AG04450 (cell line): ENCODE data around the gene PRLH. TPM values are rescaled to one million over a fixed set of nuclear protein-coding genes. Genes with fewer than 3 reads are reported as not detected.

Experiments
- CTCF ChIA-PET: fragments of 300-600, 350-600 bp; formaldehyde crosslinking; extraction: SDS; loops from one replicate; lab custom pipeline; 2022; ENCODE audit warnings: antibody characterized with exemption, inconsistent platforms; lab: Charles Lee
- POLR2A ChIA-PET: fragments of 350-600 bp; formaldehyde crosslinking; extraction: SDS; loops from one replicate; lab custom pipeline; 2021; ENCODE audit warnings: antibody characterized with exemption, inconsistent platforms; lab: Yijun Ruan, JAX
- DNase-seq: peaks from one replicate; pipeline ENCODE4 v3.0.0-alpha.2; 2011; ENCODE audit warnings: low read depth, low spot score
- H3K27ac ChIP-seq: one replicate; pipeline ENCODE4 v1.5.1; 2012; ENCODE audit warnings: low read depth, low read length, control low read depth
- H3K27me3 ChIP-seq: one replicate; pipeline ENCODE4 v1.6.0; 2012; ENCODE audit warnings: low read length; ENCODE audit not compliant: control insufficient read depth, insufficient read depth
- H3K4me3 ChIP-seq: 2 replicates; pipeline ENCODE4 v1.5.1; 2011; ENCODE audit warnings: mild to moderate bottlenecking, low read depth, low read length, control low read depth
- H3K9me3 ChIP-seq: 2 replicates; pipeline ENCODE4 v1.5.1; 2012; ENCODE audit warnings: low read length; ENCODE audit not compliant: control insufficient read depth, insufficient read depth
- CTCF ChIP-seq: IDR thresholded peaks from 2 replicates; pipeline ENCODE4 v1.5.1; 2011; ENCODE audit warnings: low read depth, low read length, control low read depth, inconsistent platforms
- polyA plus RNA-seq: library from polyadenylated mRNA; depleted of rRNA; stranded (reverse); fragments of >200 nt; gene quantifications from 2 replicates; pipeline ENCODE4 v1.2.3, GENCODE V29; 2011

The PRLH gene
- polyA plus RNA-seq, 1 experiment = not detected

GRCh38 chr2:237576974-237577373 lies 10.6 kb downstream of the PRLH start:
- ChIA-PET POLR2A (no interaction called here), CTCF (interaction anchor here (1.3 kb wide), 2 partner anchors 64 to 198 kb away, joined by 3 to 4 read pairs; no protein-coding TSS in a partner anchor)
- no peak for DNase-seq
- H3K27me3 ChIP-seq = peaks cover 9% of the 10 kb centered on the region
- TF ChIP-seq CTCF = no peak
- H3K9me3 ChIP-seq = peaks cover 3% of the 10 kb centered on the region; the same call in 1 of the 2 replicates
- H3K27ac ChIP-seq = no peak overlapping the region
- H3K4me3 ChIP-seq = no peak overlapping the region

GRCh38 chr2:237577458-237577857 lies 11.1 kb downstream of the PRLH start:
- Histone ChIP-seq H3K9me3 (peaks cover 3% of the 10 kb centered on the region; the same call in 1 of the 2 replicates), H3K4me3 (no peak overlapping the region), H3K27me3 (peaks cover 9% of the 10 kb centered on the region), H3K27ac (no peak overlapping the region)
- CTCF ChIA-PET = interaction anchor here (1.3 kb wide), 1 partner anchor 65 kb away, joined by 4 read pairs; no protein-coding TSS in a partner anchor
- no peak for DNase-seq
- no peak for TF ChIP-seq CTCF
- POLR2A ChIA-PET = no interaction called here

- ChIA-PET POLR2A (no interaction called here), CTCF (no interaction called here)
- Histone ChIP-seq H3K27me3 (peaks cover 9% of the 10 kb centered on the region), H3K4me3 (no peak overlapping the region), H3K9me3 (peaks cover 3% of the 10 kb centered on the region; the same call in 1 of the 2 replicates), H3K27ac (no peak overlapping the region)
- DNase-seq = no peak
- TF ChIP-seq CTCF = no peak
These were observed 11.8 kb downstream of the PRLH start for GRCh38 chr2:237577956-237578870.

GRCh38 chr2:237581326-237581725 lies 15.0 kb downstream of the PRLH start:
- ChIA-PET CTCF (interaction anchor here (0.7 to 4.4 kb wide), 13 partner anchors 9 to 408 kb away, joined by 3 to 79 read pairs (median 5); no protein-coding TSS in a partner anchor), POLR2A (interaction anchor here (0.7 kb wide), 1 partner anchor 48 kb away, joined by 4 read pairs; no protein-coding TSS in a partner anchor)
- H3K9me3 ChIP-seq = no peaks in the 10 kb centered on the region; the same call in 1 of the 2 replicates
- no peak for DNase-seq
- H3K27me3 ChIP-seq = peaks cover 6% of the 10 kb centered on the region
- no peak overlapping the region for H3K27ac ChIP-seq
- H3K4me3 ChIP-seq = no peak overlapping the region
- no peak for TF ChIP-seq CTCF
